DND-41 (cell line): ENCODE results near the gene THBD.

ENCODE experiments used
- ATAC-seq: fragments of 200-7000 bp; cut with Tn5 transposase; 3 replicates; pipeline ENCODE4 v1.9.1; 2021; ENCODE audit warnings: low read depth; ENCODE audit not compliant: insufficient read depth
- DNase-seq: peaks from one replicate; pipeline ENCODE4 v3.0.0-alpha.2; 2020
- H2AFZ ChIP-seq: 2 replicates; pipeline ENCODE4 v1.6.0; 2012; ENCODE audit warnings: low read depth, low read length
- H3K27ac ChIP-seq: 2 replicates; pipeline ENCODE4 v1.5.1; 2012; ENCODE audit warnings: low read length, inconsistent platforms
- H3K27me3 ChIP-seq: fragments of 200-600 bp; sonication (generic); 2 replicates; pipeline ENCODE4 v1.6.0; 2012; ENCODE audit warnings: low read length, mild to moderate bottlenecking, inconsistent platforms; ENCODE audit not compliant: insufficient read depth, poor library complexity
- H3K36me3 ChIP-seq: 2 replicates; pipeline ENCODE4 v1.5.1; 2012; ENCODE audit warnings: low read length, inconsistent platforms; ENCODE audit not compliant: insufficient read depth
- H3K4me1 ChIP-seq: 2 replicates; pipeline ENCODE4 v1.5.1; 2012; ENCODE audit warnings: mild to moderate bottlenecking, low read length; ENCODE audit not compliant: insufficient read depth
- H3K4me2 ChIP-seq: 2 replicates; pipeline ENCODE4 v1.6.0; 2012; ENCODE audit warnings: mild to moderate bottlenecking, moderate library complexity, low read length, inconsistent platforms; ENCODE audit not compliant: insufficient read depth
- H3K4me3 ChIP-seq, 2 experiments: fragments of 200-600 bp in 1 of 2; shearing (Covaris generic) in 1 of 2; 2 replicates each; pipeline ENCODE4 v1.5.1; 2012 to 2016; ENCODE audit warnings: inconsistent platforms in 2 of 2, low read length in 2 of 2, mild to moderate bottlenecking in 2 of 2, low read depth in 1 of 2, moderate library complexity in 1 of 2
- H3K79me2 ChIP-seq: 2 replicates; pipeline ENCODE4 v1.6.0; 2012; ENCODE audit warnings: low read length, inconsistent platforms; ENCODE audit not compliant: insufficient read depth
- H3K9ac ChIP-seq: 2 replicates; pipeline ENCODE4 v1.6.0; 2012; ENCODE audit warnings: low read depth, mild to moderate bottlenecking, inconsistent platforms, low read length, moderate library complexity
- H3K9me3 ChIP-seq: 2 replicates; pipeline ENCODE4 v1.5.1; 2012; ENCODE audit warnings: low read length, moderate library complexity, mild to moderate bottlenecking, inconsistent platforms; ENCODE audit not compliant: insufficient read depth, severe bottlenecking
- H4K20me1 ChIP-seq: 2 replicates; pipeline ENCODE4 v1.6.0; 2012; ENCODE audit warnings: low read length; ENCODE audit not compliant: insufficient read depth
- CTCF ChIP-seq: IDR thresholded peaks from 2 replicates; pipeline ENCODE4 v1.5.1; 2012; ENCODE audit warnings: borderline replicate concordance, low read length, moderate library complexity, mild to moderate bottlenecking; ENCODE audit not compliant: poor library complexity, severe bottlenecking; ENCODE audit errors: extremely low read depth
- EZH2 ChIP-seq: IDR thresholded peaks from 3 replicates; pipeline ENCODE4 v1.6.1; 2012; ENCODE audit warnings: borderline replicate concordance, low read depth, mild to moderate bottlenecking, moderate library complexity, low read length, inconsistent platforms; ENCODE audit not compliant: severe bottlenecking

THBD gene

DNA sequence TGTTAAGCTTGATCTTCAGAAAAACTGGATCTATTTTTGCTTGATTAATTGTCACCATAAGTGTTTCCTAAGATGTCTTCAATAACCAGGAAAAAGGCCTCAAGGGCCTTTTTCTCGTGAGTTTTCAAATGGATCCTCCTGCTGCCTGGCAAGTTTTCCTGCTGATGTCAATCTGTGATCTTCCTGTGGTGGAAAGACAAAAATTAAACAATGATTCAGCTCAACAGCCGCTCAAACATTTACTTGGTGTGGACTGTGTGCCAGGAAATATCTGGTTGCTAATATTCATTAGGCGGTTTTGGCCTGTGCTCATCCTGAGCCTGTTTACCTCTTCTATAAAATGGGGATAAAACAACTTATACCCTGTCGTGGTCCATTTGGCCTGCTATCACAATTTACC, 49.7 kb downstream of the THBD start:
- no peak for ATAC-seq
- Histone ChIP-seq H3K9ac (no peak overlapping the region), H3K4me3 (no peak overlapping the region), H4K20me1 (no peaks in the 10 kb centered on the region), H3K79me2 (no peaks in the 10 kb centered on the region), H3K4me2 (no peak overlapping the region), H3K9me3 (no peaks in the 10 kb centered on the region), H3K27me3 (no peaks in the 10 kb centered on the region), H3K36me3 (no peaks in the 10 kb centered on the region), H2AFZ (no peak overlapping the region), H3K4me1 (no peaks in the 10 kb centered on the region), H3K27ac (no peak overlapping the region)
- TF ChIP-seq CTCF (no peak), EZH2 (no peak)
- DNase-seq, result no peak

DNA sequence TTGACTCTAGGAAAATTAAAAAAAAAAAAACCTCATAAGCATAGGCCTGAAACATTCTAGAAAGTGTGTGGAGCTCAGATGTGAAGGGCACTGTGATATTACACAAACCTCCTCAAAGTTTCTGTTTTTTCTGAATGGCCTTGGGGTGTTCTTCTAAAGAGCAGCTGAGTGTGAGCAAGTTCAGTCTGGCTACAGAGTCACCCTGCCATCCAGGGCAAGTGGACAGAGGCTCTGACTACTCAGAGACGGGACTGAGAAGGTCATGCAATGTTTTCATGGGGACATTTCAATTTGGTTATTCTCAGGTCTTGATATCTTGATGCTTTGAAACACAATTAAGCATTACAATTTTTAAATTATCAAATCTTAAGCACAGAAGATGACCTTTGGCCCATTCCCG, 51.0 kb downstream of the THBD start:
- H3K4me1 ChIP-seq, result no peaks in the 10 kb centered on the region
- no peaks in the 10 kb centered on the region for H3K79me2 ChIP-seq
- no peak for ATAC-seq
- H4K20me1 ChIP-seq, result no peaks in the 10 kb centered on the region
- no peak for TF ChIP-seq EZH2
- TF ChIP-seq CTCF, result no peak
- no peaks in the 10 kb centered on the region for H3K27me3 ChIP-seq
- no peaks in the 10 kb centered on the region for H3K36me3 ChIP-seq
- H2AFZ ChIP-seq, result no peak overlapping the region
- no peak overlapping the region for H3K4me3 ChIP-seq
- no peak overlapping the region for H3K4me2 ChIP-seq
- H3K9ac ChIP-seq, result no peak overlapping the region
- no peak overlapping the region for H3K27ac ChIP-seq
- DNase-seq, result no peak
- peaks cover 5% of the 10 kb centered on the region for H3K9me3 ChIP-seq

- Histone ChIP-seq H3K36me3 (no peaks in the 10 kb centered on the region), H3K27me3 (no peaks in the 10 kb centered on the region), H3K4me3 (no peak overlapping the region), H3K9me3 (peaks cover 7% of the 10 kb centered on the region), H3K27ac (no peak overlapping the region), H3K9ac (no peak overlapping the region), H3K4me2 (no peak overlapping the region), H3K4me1 (no peaks in the 10 kb centered on the region), H4K20me1 (no peaks in the 10 kb centered on the region), H3K79me2 (no peaks in the 10 kb centered on the region), H2AFZ (no peak overlapping the region)
- TF ChIP-seq EZH2 (no peak), CTCF (no peak)
- no peak for ATAC-seq
- no peak for DNase-seq
Measured at GRCh38 chr20:22995923-22996322, 53.5 kb downstream of the THBD start.
